LoVo (cell line): ENCODE data around the gene ELOVL6.
"Not testable (repeated sequence)": the region's sequence is repeated elsewhere in the genome, so short reads cannot be mapped to it uniquely, and the experiment has no call there.

ENCODE experiments used
- DNase-seq: peaks from one replicate; pipeline ENCODE4 v3.0.0-alpha.2; 2016; ENCODE audit warnings: low spot score

ELOVL6 gene

GRCh38 chr4:110160618-110161017 is 37.8 kb downstream of the ELOVL6 start:
- DNase-seq, result no peak

DNA sequence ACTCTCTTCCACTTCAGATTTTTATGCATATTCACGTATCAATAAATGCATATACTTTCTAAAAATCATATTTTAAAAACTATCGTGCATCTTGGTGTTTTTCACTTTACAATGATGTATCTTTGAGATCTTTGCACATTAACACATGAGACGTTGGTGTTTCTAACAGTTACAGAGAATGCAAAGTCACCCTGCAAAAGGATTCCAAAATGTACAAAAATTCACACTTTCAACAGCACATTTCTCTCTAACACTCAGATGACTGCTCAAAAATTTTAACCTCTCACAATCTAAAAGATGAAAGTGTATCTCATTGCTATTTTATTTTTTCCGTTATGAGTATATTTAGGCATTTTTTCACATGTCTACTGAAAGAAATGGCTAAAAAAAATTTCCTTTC is 38.9 kb downstream of the ELOVL6 start:
- DNase-seq, result no peak

DNA sequence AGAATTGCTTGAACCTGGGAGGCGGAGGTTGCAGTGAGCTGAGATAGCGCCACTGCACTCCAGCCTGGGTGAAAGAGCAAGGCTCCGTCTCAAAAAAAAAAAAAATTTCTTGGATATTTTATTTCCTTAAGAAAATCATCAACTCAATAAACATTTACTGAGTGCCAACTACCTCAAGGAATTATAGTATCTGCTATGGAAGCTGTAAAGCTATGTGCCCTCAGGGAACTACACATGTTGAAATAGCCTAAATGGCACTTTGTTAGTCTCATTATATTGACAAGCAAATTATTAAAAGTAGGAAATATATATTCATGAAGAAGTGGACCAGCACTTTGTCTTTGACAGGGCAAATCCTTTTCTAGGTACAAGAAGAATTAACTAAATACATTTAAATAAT is 40.8 kb downstream of the ELOVL6 start:
- no peak for DNase-seq

GRCh38 chr4:110157166-110157565 is 41.2 kb downstream of the ELOVL6 start:
- DNase-seq, result not testable (repeated sequence)

- DNase-seq, result no peak
Measured at GRCh38 chr4:110156442-110156841, 42.0 kb downstream of the ELOVL6 start.

DNA sequence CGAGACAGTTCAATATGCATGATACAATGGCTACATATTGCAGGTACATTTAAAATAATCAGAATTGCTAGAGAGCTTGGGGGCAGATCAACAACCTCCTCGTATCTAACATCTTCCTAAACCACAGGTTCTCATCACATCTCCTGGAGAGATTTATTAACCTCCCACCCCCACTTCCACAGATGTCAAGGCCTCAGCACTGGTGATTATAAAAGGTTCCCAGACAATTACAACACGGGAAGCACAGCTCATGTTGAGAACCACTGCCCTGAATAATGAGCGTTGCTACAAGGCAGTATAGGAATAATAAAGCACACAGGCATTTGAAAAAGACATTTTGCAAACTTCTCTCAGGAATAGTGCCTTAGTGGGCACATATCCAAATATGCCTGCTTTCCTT is 42.8 kb downstream of the ELOVL6 start:
- no peak for DNase-seq

GRCh38 chr4:110154582-110154981 is 43.8 kb downstream of the ELOVL6 start:
- DNase-seq, result no peak

DNA sequence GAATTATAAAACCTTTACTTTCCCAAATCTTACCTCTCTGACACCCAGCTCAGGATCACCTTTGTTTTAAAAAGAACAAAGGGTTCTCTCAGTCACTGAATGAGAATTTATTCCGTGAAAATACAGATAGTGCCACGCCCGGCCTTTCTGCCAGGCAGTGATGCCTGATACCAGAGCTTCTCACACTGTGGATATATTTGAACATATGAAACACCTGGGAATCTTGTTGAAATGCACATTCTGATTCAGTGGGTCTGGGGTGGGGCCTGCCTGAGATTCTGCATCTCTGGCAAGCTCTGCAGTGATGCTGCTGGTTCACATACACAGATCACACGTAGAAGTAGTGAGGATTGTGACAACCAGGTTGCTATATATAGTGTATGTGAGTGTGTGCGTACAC is 46.0 kb downstream of the ELOVL6 start:
- no peak for DNase-seq

- DNase-seq, result no peak
Measured at GRCh38 chr4:110149089-110149488, 49.3 kb downstream of the ELOVL6 start.

- no peak for DNase-seq
Measured at GRCh38 chr4:110142461-110142860, 56.0 kb downstream of the ELOVL6 start.

DNA sequence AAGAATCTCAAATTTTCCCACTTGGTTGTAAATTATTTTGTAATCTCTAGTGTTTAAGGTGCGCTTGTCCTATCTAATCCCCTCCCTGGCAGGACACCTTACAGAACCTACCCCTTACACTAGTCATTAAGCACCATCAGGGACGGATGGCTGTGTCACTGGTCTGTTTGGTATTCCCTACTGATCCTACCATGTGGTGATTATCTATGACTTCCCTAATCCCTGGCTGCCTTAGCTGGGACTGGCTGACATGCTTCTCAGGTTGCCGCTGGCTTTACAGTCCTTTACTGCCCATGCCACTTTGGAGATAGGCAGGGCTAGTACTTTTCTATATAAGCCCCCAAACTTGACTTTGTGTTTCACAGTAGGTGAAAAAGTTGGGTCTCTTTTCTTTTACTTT is 58.6 kb downstream of the ELOVL6 start:
- no peak for DNase-seq

- DNase-seq, result no peak
Measured at GRCh38 chr4:110139111-110139510, 59.3 kb downstream of the ELOVL6 start.

DNA sequence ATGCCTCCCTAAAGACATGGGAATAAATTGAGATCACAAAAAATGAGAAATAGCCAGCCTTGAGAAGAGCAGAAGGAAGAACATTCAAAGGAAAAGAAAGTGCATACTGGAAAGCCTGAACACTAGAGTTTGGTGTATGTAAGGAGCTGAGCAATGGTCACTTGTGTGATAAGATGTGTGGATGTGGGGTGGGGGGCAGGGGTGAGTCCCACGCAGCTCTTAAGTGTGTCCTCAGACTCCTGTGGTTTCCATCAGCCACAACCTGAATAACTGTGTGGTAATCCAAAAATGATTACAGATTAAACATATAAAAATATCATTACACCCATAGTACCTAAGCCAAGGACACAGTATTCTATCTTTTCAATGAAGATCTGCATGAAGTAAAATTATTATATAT is 59.9 kb downstream of the ELOVL6 start:
- DNase-seq, result no peak

DNA sequence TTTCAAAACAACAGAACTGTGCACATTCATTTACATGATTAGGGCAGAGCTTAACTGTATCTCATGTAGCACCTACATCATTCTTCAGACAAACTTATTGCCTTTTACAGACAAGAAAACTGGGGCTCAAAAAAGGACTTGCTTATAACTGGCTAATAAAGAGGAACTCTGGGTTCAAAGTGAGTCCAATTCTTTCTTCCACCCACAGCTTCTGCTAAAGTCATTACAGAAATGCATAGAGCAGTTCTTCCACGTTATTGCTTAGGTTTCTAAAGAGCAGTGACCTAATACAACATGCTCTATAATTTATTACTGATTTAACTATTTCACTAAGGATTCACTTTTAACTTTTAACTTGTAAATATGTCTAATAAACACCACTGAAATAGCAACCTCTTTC is 60.6 kb downstream of the ELOVL6 start:
- DNase-seq, result no peak

GRCh38 chr4:110135523-110135922 is 62.9 kb downstream of the ELOVL6 start:
- no peak for DNase-seq

- DNase-seq, result no peak
Measured at GRCh38 chr4:110135076-110135475, 63.3 kb downstream of the ELOVL6 start.

DNA sequence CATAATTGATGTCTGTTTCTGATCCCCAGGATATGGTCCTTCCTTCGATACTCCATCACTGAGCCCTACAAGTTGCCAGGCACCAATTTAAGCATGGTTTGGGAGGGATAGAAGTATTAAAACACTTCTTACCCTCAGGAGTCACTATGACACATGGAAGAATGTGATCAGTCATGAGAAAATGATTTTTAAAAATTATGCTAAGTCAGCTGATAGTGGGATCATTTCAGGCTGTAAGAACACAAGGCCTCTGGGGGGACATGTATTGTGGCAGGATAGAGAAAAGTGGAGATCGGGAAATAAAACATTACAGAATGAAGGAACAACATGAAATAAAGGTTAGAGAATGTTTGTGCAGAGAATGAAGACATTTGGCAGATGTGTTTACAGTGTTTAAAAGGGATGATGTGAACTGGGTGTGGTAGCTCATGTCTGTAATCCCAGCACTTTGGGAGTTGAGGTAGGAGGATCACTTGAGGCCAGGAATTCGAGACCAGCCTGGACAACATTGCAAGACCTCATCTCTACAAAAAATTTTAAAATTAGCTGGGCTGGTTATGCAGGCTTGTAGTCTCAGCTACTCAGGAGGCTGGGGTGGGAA is 64.0 kb downstream of the ELOVL6 start:
- no peak for DNase-seq

DNA sequence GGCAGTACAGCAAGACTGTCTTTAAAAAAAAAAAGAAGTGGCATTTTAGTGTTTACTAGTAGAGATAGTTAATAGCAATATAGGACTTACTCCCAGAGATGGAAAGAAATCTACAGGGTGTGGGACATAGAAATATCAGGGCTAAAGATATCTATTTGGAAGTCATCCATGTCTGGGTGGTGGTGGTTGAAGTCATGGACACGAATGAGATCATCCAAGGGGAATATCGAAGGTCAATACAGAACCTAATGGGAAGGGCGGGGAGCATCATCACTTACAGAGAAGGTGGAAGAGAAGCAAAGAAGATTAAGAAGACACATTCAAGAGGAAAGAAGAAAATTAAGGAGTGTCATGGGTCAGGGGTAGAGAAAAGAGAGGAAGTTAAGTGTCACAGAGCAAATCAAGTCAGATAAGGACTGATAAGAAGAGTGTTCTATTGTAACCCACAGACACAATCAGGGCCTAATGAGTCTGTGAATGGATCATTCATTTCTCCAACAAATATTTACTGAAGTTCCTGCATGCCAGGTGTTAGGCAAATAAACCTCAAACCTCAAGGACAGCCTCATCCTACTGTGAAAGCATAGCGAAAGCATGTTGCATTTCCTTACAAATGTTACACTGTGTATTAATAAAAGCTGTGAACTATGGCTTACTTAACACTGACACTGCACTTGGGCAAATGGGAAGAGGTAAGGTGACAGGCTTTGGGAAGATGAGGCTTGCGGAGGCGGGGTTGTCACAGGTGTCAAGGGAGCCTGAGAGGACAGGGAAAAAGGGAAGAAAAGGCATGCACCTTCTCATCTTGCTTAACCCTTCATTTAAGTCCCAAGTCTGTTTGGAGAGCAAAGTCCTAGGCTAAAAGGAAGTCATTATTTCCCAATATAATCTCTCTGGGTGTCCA is 65.3 kb downstream of the ELOVL6 start:
- no peak for DNase-seq

DNA sequence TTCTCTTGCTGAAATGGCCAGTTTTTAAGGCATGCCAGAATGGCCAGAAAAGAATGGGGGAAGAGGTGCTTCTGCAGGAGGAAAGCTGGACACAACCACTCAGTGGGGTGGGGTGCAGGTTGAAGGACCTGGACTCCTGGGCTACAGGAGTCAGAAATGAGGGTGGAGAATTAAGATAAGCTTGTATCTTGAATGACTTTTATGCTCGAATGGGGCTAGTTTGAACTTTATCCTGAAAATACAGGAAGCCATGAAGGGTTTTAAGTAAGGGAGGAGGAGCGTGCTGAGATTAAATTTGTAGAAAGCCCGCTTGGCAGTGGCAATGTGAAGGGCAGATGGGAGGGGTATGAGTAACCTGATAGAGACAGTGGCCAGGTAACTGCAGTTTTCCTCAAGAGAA is 66.5 kb downstream of the ELOVL6 start:
- DNase-seq, result no peak

DNA sequence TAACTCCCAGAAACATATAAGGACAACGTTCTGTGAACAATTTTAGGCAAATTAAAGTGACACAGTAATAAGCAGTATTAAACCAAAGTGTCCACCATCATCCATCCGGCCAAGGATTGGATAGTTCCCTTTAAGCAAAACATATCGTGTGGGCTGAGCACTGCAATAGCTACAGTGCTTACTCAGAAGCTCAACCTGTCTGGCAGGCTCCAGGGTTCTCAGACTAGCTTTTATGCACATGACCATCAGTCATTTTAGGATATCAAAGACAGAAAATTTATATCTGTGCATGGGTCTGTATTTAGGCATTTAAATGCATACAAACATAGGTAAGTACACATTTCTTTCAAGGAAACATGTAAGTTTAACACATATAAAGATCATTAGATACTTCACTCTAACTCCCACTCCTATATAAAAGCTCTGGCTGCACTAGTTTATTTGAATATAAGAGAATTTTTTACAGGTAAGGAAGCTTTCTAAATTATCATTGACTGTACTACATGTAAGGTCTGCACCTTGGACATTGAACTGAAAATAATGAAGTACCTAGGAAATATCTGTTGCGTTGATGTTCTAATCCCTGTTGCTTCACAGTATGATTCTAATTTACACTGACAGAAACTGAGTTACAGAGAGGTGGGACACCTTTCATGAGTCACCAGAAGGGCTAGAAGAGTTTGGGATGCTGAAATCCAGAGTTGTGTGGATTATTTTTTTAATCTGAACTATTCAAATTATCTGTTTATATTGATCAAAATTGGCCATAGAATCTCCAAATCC is 67.6 kb downstream of the ELOVL6 start:
- DNase-seq, result no peak

- no peak for DNase-seq
Measured at GRCh38 chr4:110129544-110129943, 68.9 kb downstream of the ELOVL6 start.

DNA sequence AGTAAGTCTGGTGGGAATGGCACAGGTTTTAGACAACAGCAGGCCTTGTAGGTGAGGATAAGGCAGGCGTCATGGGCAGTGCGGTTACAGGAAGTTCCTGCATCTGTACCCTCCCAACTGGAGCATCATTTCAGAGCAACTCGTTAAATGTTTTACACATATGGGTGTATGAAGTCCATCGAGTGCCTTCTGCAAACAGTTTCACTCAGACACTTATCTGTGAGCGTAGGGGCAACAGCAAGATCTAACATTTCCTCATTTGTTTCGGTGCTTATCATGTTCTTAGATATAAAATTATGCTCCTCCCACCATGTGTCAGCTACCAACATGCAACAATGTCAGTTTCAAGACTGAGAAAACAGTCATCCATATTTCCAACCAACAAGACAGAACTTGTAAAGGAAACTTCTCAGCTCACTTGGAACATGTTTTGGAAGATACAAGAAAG is 69.9 kb downstream of the ELOVL6 start:
- DNase-seq, result no peak

- DNase-seq, result no peak
Measured at GRCh38 chr4:110128029-110128428, 70.4 kb downstream of the ELOVL6 start.
